ENCODE data around the gene LTBP3.
A peak's percentile ranks its signal among the peaks of the same experiment; 100 is the strongest.

LTBP3 gene

GRCh38 chr11:65555693-65556231, 2.4 kb downstream of the LTBP3 start:
- Mint-ChIP-seq H3K9me3 (no peaks in the 10 kb centered on the region), H3K4me3 (peak overlapping the region; percentile 75), H3K27ac (peak overlapping the region; percentile 90), H3K4me1 (peaks cover 80% of the 10 kb centered on the region), H3K36me3 (peaks cover 20% of the 10 kb centered on the region)
- ATAC-seq (peak; percentile 46), DNase-seq (ENCODE audit: low spot score in 2 of 2) (no peak)

- DNase-seq (ENCODE audit: low spot score in 2 of 2) (no peak), ATAC-seq (no peak)
- Mint-ChIP-seq H3K4me1 (peaks cover 72% of the 10 kb centered on the region), H3K27ac (peak overlapping the region; percentile 90), H3K36me3 (peaks cover 28% of the 10 kb centered on the region), H3K9me3 (no peaks in the 10 kb centered on the region), H3K4me3 (peak overlapping the region; percentile 75)
Measured at GRCh38 chr11:65554842-65555430, 3.2 kb downstream of the LTBP3 start.

GRCh38 chr11:65554057-65554818, 3.9 kb downstream of the LTBP3 start:
- H3K9me3 Mint-ChIP-seq, result no peaks in the 10 kb centered on the region
- peaks cover 32% of the 10 kb centered on the region for H3K36me3 Mint-ChIP-seq
- H3K27ac Mint-ChIP-seq, result peak overlapping the region; percentile 90
- peaks cover 66% of the 10 kb centered on the region for H3K4me1 Mint-ChIP-seq
- no peak for DNase-seq (ENCODE audit: low spot score in 2 of 2)
- peak overlapping the region; percentile 75 for H3K4me3 Mint-ChIP-seq
- no peak for ATAC-seq

GRCh38 chr11:65553301-65554001, 4.7 kb downstream of the LTBP3 start:
- peaks cover 40% of the 10 kb centered on the region for H3K36me3 Mint-ChIP-seq
- no peak overlapping the region for H3K27ac Mint-ChIP-seq
- H3K4me3 Mint-ChIP-seq, result peak overlapping the region; percentile 75
- ATAC-seq (peak; percentile 58), DNase-seq (ENCODE audit: low spot score in 2 of 2) (no peak)
- peaks cover 67% of the 10 kb centered on the region for H3K4me1 Mint-ChIP-seq
- no peaks in the 10 kb centered on the region for H3K9me3 Mint-ChIP-seq

- no peak overlapping the region for H3K4me3 Mint-ChIP-seq
Measured at GRCh38 chr11:65552388-65552951, 5.7 kb downstream of the LTBP3 start.

GRCh38 chr11:65551572-65552387, 6.4 kb downstream of the LTBP3 start:
- peaks cover 74% of the 10 kb centered on the region for H3K4me1 Mint-ChIP-seq
- no peak overlapping the region for H3K4me3 Mint-ChIP-seq

More at GRCh38 chr11:65552388-65552951, 5.7 kb downstream of the LTBP3 start:
- DNase-seq (ENCODE audit: low spot score in 2 of 2) (no peak), ATAC-seq (no peak)
- Mint-ChIP-seq H3K27ac (peak overlapping the region; percentile 79), H3K9me3 (no peaks in the 10 kb centered on the region), H3K4me1 (peaks cover 76% of the 10 kb centered on the region), H3K36me3 (peaks cover 43% of the 10 kb centered on the region)

GRCh38 chr11:65549096-65549495, 9.1 kb downstream of the LTBP3 start:
- Mint-ChIP-seq H3K9me3 (no peaks in the 10 kb centered on the region), H3K4me3 (no peak overlapping the region), H3K36me3 (peaks cover 50% of the 10 kb centered on the region), H3K4me1 (peaks cover 73% of the 10 kb centered on the region), H3K27ac (no peak overlapping the region)
- ATAC-seq (no peak), DNase-seq (ENCODE audit: low spot score in 2 of 2) (no peak)

More at GRCh38 chr11:65551572-65552387, 6.4 kb downstream of the LTBP3 start:
- DNase-seq (ENCODE audit: low spot score in 2 of 2), result peak; percentile 47 to 82
- H3K36me3 Mint-ChIP-seq, result peaks cover 43% of the 10 kb centered on the region
- H3K27ac Mint-ChIP-seq, result peak overlapping the region; percentile 79
- peak; percentile 54 for ATAC-seq
- H3K9me3 Mint-ChIP-seq, result no peaks in the 10 kb centered on the region

GRCh38 chr11:65548395-65548794, 9.8 kb downstream of the LTBP3 start:
- Mint-ChIP-seq H3K36me3 (peaks cover 53% of the 10 kb centered on the region), H3K27ac (peak overlapping the region; percentile 62), H3K4me3 (peak overlapping the region; percentile 75), H3K4me1 (peaks cover 76% of the 10 kb centered on the region), H3K9me3 (no peaks in the 10 kb centered on the region)
- no peak for DNase-seq (ENCODE audit: low spot score in 2 of 2)
- ATAC-seq, result no peak

- Mint-ChIP-seq H3K27ac (peak overlapping the region; percentile 62), H3K4me3 (peak overlapping the region; percentile 75), H3K4me1 (peaks cover 72% of the 10 kb centered on the region), H3K9me3 (no peaks in the 10 kb centered on the region), H3K36me3 (peaks cover 60% of the 10 kb centered on the region)
- no peak for DNase-seq (ENCODE audit: low spot score in 2 of 2)
- no peak for ATAC-seq
Measured at GRCh38 chr11:65547446-65548125, 10.6 kb downstream of the LTBP3 start.

GRCh38 chr11:65546217-65546958, 11.8 kb downstream of the LTBP3 start:
- DNase-seq (ENCODE audit: low spot score in 2 of 2), result peak; percentile 100
- peak overlapping the region; percentile 75 for H3K4me3 Mint-ChIP-seq
- H3K36me3 Mint-ChIP-seq, result peaks cover 51% of the 10 kb centered on the region
- peak overlapping the region; percentile 78 for H3K27ac Mint-ChIP-seq
- H3K4me1 Mint-ChIP-seq, result peaks cover 71% of the 10 kb centered on the region
- ATAC-seq, result peak; percentile 86
- no peaks in the 10 kb centered on the region for H3K9me3 Mint-ChIP-seq

GRCh38 chr11:65545853-65546216, 12.3 kb downstream of the LTBP3 start:
- Mint-ChIP-seq H3K4me3 (peak overlapping the region; percentile 75), H3K36me3 (peaks cover 48% of the 10 kb centered on the region), H3K9me3 (no peaks in the 10 kb centered on the region), H3K27ac (peak overlapping the region; percentile 78), H3K4me1 (peaks cover 70% of the 10 kb centered on the region)
- ATAC-seq (no peak), DNase-seq (ENCODE audit: low spot score in 2 of 2) (no peak)

GRCh38 chr11:65542738-65543390, 15.3 kb downstream of the LTBP3 start:
- Mint-ChIP-seq H3K36me3 (peaks cover 51% of the 10 kb centered on the region), H3K4me3 (no peak overlapping the region), H3K27ac (peak overlapping the region; percentile 78), H3K4me1 (peaks cover 59% of the 10 kb centered on the region), H3K9me3 (no peaks in the 10 kb centered on the region)
- DNase-seq (ENCODE audit: low spot score in 2 of 2) (no peak), ATAC-seq (no peak)

All from stimulated activated effector memory CD8-positive, alpha-beta T cell treated with anti-CD3 and anti-CD28 coated beads, Interleukin-12 subunit alpha, Interleukin-12 subunit beta, amount 100 ng/mL, for 72 hours (primary cell).